ENCODE results near the gene FAF2.
A peak's percentile ranks its signal among the peaks of the same experiment; 100 is the strongest.
"Not testable (repeated sequence)": the region's sequence is repeated elsewhere in the genome, so short reads cannot be mapped to it uniquely, and the experiment has no call there.

FAF2 gene

DNA sequence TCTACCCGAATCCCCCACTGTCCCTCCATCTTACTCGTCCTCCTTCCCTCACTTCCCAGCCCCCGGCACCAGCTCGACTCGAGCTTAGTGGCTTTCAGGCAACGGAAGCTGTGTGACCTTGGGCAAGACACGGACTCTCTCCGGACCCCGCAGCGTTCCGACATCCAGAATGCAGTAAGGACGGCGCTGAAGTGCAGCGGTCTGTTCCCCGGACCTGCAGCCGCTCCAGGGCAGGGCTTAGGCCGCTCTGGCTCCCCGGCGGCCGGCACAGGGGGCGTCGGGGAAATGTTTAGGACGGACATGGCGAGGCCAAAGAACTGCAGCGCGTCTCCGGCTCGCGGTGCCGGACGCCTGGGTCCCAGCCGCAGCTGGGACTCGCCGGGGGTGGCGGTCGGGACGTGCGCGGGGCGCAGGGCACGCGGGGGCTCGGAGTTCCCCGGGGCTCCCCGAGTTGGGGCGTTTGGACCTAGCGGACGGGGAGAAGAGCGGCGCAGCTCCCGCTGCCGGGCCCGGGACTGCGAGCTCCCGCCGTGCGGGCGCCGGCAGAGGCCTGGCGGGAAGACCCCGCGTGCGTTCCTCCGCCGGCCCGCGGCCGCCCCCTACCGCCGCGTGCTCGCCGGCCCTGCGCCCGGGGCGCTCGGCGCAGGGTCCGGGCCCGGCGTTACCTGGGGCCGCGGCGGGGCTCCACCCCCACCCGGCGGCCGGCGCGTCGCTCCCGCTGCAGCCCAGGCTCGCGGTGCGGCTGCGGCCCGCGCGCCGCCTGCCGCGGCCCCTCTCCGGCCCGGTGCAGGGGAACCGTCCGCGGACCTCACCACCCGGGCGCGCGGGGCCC lies 94.6 kb downstream of the FAF2 start:
- DNase-seq (ENCODE audit: low spot score), result no peak

DNA sequence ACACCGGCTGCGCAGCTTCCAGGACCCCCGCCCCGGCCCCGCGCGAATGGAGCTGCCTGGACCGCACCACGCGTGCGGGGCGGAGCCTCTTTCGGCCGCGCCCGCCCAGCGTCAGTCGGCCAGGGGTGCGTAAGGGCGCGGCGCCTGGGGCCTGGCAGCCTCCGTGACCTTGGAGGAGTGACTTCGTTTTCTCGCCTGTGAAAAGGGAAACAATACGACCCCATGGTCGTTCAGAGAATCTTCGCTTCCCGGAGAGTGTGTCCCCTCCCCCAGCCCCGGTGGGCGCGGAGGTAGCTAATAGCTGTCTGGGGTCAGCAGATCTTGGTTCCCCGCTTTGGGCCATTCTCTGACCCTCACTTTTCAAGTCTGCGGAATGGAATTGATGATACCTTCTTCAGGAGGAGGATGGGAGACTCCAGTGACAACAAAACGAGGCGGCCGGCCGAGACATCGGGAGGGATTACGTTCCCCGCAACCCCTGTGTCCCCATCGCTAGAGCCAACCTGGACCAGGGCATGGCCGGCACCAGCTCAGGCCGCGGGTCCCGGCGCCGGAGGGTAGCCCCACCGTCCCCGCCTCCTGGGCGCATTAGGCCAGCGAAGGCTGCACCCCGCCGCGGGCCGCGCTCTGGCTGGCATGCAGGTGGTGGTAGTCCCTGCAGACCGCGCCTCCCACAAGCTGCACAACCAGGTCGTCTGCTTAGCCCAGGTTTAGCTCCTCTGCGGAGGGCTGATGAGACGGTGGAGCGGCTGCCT lies 95.4 kb downstream of the FAF2 start:
- peak; percentile 74 for DNase-seq (ENCODE audit: low spot score)

- DNase-seq (ENCODE audit: low spot score), result no peak
These were observed 97.2 kb downstream of the FAF2 start for GRCh38 chr5:176545388-176545736.

DNA sequence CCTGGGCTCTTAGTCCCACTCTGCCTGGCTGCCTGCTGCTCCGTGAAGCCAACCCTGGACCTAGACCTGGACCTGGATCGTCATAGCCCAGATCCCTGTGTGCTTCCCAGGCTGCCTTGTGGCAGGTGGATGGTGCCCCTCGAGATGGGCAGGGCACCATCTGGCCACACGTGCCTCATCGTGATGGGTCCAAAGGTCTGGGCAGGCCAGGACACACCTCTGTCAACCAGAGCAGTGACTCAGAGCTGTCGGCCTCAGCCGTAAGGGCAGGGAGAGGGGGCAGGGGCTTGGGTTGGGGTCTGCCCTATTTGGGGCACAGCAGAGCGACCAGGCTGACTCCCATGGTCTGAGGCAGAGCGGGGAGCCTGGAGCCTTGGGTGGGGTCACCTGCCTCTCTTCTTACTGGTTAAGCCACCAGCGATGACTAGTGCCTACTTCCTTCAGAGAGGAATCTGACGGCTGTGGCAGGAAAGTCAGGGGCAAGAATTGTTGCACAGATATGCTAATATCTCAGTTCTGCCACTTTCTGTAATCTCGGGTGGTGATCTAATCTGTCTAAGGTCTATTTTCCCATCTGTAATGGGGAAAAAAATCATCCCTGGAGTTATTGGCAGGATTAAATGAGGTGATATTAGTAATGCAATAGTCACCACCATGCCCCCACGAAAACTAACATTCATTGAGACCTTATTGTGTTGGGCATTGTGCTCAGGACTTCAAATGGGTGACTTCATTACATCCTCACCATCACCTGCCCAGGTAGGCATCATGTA lies 97.7 kb downstream of the FAF2 start:
- no peak for DNase-seq (ENCODE audit: low spot score)

GRCh38 chr5:176547802-176548201 lies 99.6 kb downstream of the FAF2 start:
- peak; percentile 24 for DNase-seq (ENCODE audit: low spot score)

GRCh38 chr5:176548967-176549444 lies 100.8 kb downstream of the FAF2 start, which contains the start of gene CDHR2:
Gene CDHR2 (plus strand): TSS chr5:176549342. CDS start chr5:176565353, 16,011 bp downstream.
- DNase-seq (ENCODE audit: low spot score), result no peak

DNA sequence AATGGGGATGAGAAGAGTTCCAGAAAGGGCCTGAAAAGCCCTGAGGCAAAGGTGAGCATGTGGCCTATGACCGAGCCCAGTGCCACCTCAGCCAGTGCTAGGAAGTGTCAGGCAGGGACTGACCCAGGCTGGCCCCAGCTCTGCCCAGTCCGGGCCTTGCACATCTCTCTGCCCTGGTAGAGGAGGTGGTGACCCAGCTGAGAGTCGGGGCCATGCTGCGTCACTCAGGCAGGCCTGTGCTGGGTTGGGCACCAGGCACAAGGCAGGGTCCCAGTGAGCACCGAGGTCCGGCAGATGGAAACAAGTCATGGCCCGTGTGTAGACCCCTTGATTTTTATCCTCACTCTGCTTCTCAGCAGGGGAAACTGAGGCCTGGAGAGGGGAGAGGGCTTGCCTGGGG lies 101.7 kb downstream of the FAF2 start:
- no peak for DNase-seq (ENCODE audit: low spot score)

- no peak for DNase-seq (ENCODE audit: low spot score)
These were observed 102.2 kb downstream of the FAF2 start for GRCh38 chr5:176550275-176550831.

DNA sequence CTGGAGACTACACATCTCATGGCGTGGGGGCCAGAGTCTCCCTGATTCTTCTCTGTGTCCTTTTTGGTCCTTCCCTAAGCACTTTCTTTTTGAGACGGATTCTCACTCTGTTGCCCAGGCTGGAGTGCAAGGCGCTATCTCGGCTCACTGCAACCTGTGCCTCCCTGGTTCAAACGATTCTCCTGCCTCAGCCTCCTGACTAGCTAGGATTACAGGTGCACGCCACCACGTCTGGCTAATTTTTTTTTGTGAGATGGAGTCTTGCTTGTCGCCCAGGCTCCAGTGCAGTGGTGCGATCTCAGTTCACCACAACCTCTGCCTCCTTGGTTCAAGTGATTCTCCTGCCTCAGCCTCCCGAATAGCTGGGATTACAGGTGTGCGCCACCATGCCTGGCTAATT lies 102.8 kb downstream of the FAF2 start:
- DNase-seq (ENCODE audit: low spot score), result not testable (repeated sequence)

DNA sequence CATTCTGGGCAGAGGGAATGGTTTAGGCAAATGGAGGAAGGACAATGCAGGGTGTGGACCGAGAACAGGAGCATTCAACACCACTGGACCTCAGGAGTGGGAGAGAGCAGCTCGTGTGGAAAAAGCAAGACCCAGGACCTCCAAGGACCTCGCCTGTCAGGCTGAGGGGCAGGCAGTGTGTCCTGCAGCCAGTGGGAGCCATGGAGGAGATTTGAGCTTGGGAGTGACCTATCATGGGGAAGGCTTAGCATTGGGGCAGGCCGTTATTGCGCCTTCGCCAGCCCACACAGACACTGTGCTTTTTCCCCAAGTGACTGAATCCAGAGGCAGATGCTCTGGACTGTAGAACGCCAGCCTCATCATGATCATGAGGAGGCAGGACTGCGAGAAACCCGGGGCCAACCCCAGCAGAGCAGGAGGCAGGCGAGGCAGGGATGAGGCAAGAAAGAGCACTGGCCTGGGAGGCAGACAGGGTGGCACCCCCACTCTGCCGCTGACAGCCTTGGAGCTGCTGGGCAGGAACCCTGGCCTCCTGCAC lies 104.2 kb downstream of the FAF2 start:
- DNase-seq (ENCODE audit: low spot score), result no peak

DNA sequence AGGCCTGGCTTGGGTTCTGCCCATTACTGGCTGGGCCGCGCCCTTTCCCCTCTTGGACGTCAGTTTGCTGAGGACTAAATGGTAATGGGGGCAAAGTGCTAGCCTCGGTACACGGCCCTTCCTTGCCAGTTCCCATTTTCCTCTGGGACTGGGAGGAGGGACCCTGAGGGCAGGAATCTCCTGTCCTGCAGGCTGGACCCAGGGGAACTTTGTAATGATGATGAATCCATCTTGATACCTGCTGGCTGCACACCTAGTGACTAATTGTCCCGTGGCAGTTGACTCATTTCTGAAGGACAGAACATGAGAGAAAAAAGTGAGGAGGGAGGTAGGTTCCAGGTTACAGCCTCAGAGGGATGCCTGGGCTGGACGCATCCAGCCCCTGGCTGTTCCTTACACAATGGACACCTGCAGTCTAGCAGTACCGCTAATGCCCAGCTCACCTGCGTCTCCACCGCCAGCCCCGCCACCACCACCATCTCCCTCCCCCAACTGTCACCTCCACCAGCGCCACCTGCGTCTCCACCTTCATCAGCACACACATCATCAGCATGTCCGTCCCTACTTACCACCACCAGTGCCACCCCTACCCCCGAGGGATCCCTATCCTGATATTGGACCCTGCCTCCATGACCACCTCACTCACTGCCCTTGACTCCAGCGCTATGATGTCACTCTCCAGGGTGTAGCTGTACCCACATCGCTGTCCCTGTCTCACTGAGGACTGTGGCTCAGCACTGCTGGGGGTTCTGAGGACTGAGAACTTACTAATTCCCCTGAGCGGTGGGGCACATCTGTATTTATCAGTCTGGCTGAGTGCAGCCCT lies 105.3 kb downstream of the FAF2 start:
- no peak for DNase-seq (ENCODE audit: low spot score)

GRCh38 chr5:176557846-176558245 lies 109.7 kb downstream of the FAF2 start:
- no peak for DNase-seq (ENCODE audit: low spot score)
